Left cardiac atrium (tissue), 4 donors: ENCODE data around the gene WNK1. TPM values are rescaled to one million over a fixed set of nuclear protein-coding genes. Genes with fewer than 3 reads are reported as not detected.
"Not testable (repeated sequence)": the region's sequence is repeated elsewhere in the genome, so short reads cannot be mapped to it uniquely, and the experiment has no call there.

Experiments
- ATAC-seq, 2 donors: fragments of 200-7000 bp; cut with Tn5 transposase; one replicate each; pipeline ENCODE4 v1.9.1; 2020; ENCODE audit warnings: mild to moderate bottlenecking in 2 of 2, moderate library complexity in 2 of 2
- DNase-seq: peaks from one replicate; pipeline ENCODE4 v3.0.0-alpha.2; 2020
- intact Hi-C, 2 donors: fragments of 100-400 bp; cut with DNase I; formaldehyde crosslinking; loops; one replicate each; pipeline versions ENCODE4 v1.14.1 to v1.15.1; 2022 to 2023
- long read RNA-seq: library from polyadenylated mRNA; unstranded; transcript quantifications from one replicate; pipeline ENCODE4 v2.0.0, GENCODE V29; 2021
- total RNA-seq, 2 donors: library from RNA; stranded (reverse); fragmentation: NEBNext Ultra II Directional; extraction: Animal tissue kit (Norgen Biotek cat#: 25700); gene quantifications; one replicate each; pipeline ENCODE4 v1.2.1, GENCODE V29; 2021
- donor health status: DM: no; HTN: yes; CAD: no.
- donor health status: DM: no; HTN: yes; CAD: no; lungs with severe emphysema.
- donor health status: DM: yes; HTN: yes; CAD: no.
- donor health status: Dilated cardiomyopathy.

Gene WNK1
- 100 to 1,000 TPM; 251 to 255 TPM for total RNA-seq
- long read RNA-seq, partial matches to known transcripts = 78 of 108 reads
- long read RNA-seq, other reads (novel, unspliced or antisense) = 29 of 108 reads

DNA sequence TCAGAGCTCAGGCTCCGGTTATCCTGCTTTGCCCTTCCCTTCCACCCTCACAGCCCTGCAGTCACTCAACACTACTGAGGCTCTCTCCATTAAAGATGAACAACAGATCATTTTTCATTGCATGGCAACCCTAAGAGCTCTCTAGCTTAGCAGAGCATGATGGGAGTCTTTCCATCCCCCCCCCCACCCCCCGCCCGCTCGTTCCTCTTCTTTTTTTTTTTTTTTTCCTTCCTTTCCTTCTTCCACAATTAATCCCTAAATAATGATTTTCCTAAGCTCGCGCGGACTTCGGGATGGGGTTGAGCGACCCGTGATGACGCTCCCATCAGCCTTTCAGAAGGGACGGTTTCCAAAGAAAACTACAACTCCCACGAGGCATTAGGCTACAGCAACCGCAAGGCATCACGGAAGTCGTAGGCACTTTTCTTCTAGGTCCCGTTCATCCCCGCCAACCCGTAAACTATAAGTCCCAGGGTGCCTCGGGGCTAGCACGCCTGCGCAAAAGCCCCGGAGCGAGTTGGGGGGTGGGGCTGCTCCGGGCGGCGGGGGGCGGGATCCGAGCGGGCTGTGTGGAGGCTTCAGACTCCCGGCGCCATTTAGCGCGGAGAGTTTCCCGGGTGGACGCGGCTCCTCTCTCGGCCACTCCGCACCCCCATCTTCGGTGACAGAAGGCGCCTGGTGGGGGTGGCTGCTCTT lies at the start of gene WNK1:
TSS of gene WNK1 (plus strand) at position 581 of the 696 bp plus-strand sequence. CDS start 987 bp downstream, outside the sequence.
- peak; percentile 97 for DNase-seq
- intact Hi-C loops = loop anchor here (1.0 to 10.0 kb wide), 4 partner anchors 53 to 182 kb away; no protein-coding TSS in a partner anchor
- peak; percentile 92 to 93 for ATAC-seq

DNA sequence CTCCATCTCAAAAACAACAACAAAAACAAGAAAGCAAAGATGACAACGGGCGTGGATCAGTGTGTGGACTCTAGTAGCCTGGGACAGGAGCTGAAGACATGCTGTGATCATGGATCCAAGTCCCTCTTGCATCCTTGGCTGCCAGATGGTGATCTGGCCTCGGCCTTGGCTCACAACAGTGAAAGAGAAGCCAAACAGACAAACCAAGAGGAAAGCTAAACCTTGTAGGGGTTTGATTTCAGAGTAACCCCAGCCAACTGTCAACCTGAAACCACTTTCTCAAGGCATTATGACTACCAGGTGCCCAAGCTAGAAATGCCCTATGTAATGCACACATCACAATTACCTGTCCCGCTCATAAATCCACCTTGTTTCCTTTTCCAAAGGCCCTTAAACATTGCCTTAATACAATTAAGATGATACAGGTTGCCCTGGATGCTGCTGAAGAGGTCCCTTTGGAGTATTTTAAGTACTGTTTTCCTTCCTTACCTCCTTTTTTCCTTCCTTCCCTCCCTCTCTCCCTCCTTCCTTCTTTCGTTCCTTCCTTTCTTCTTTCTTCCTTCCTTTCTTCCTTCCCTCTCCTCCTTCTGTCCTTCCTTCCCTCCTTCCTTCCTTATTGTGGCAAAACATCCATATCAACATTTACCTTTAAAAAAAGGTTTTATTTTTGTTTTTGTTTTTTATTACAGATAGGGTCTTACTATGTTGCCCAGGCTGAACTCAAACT lies 47.7 kb upstream of the WNK1 start:
- ATAC-seq (no peak), DNase-seq (no peak)
- intact Hi-C loops = no loop called here

DNA sequence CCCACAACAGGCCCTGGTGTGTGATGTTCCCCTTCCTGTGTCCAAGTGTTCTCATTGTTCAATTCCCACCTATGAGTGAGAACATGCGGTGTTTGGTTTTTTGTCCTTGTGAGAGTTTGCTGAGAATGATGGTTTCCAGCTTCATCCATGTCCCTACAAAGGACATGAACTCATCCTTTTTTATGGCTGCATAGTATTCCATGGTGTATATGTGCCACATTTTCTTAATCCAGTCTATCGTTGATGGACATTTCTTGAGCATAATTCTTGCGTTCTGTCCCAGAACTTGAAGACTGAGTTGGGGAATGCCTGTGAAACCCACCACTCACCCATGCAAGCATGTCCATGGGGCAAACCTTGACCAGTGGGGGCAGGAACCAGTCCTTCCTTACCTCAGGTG lies 44.3 kb upstream of the WNK1 start:
- ATAC-seq, DNase-seq, intact Hi-C loops: not testable (repeated sequence)

DNA sequence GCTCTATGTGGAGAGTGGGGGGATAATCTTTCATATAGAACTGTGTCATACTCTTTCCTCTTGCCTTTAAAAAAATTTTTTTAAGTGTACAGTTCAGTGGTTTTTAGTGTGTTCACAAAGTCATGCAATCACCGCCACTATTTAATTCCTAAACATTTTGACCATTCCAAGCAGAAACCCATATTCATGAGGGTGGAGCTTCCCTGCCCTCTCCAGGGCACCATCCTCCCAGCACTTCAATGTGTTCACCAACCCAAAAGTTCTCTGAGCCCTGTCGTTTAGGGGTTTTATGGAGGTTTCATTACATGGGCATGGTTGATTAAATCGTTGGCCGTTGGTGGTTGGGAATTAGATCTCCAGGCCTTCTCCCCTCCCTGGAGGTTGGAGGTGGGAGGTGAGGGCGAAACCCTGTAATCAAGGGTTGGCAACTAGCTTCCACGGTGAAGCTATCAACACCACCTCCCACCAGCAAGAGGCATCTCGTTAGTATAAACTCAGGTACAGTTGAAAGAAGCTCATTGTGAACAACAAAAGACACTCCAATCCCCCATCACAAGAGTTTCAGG lies 42.8 kb upstream of the WNK1 start:
- intact Hi-C loops = loop anchor here in 1 of 2 donors (5.0 kb wide), 1 partner anchor 47 kb away; the partner anchor contains the start of gene NINJ2
- no peak for ATAC-seq
- DNase-seq = no peak

DNA sequence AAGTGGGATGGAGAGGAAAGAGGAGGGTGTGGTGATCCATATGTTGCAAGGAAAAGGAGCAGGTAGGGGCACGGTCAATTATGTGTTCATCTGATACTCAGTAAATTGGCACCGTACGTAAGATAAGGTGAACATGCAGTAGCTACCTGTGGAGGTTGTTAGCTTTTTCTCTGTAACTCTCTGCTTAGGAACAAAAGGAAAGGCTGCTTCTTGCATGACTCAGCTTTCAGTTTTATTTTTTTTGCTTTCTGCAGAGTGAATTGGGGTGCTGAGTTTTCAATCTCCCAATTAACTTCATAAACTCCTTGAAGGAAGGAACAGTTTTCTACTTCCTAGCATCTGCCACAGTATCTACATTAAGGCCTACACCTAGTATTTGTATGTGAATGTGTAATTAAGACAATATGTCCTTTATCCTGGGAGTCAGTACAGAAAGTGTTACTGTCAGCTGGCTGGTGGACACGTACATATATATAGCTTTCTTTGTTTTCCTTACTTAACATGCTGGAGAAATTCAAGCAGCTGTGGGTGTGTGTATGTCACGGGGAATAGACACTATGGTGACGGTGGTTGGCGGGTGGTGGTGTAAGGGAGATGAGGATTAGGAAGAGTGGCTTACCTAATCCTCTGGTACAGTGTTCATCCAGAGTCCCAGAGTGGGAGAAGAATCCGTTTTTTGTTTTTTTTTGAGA lies 40.1 kb upstream of the WNK1 start:
- intact Hi-C loops = loop anchor here in 1 of 2 donors (5.0 kb wide), 1 partner anchor 50 kb away; the partner anchor contains the start of gene NINJ2
- no peak for DNase-seq
- ATAC-seq = no peak

DNA sequence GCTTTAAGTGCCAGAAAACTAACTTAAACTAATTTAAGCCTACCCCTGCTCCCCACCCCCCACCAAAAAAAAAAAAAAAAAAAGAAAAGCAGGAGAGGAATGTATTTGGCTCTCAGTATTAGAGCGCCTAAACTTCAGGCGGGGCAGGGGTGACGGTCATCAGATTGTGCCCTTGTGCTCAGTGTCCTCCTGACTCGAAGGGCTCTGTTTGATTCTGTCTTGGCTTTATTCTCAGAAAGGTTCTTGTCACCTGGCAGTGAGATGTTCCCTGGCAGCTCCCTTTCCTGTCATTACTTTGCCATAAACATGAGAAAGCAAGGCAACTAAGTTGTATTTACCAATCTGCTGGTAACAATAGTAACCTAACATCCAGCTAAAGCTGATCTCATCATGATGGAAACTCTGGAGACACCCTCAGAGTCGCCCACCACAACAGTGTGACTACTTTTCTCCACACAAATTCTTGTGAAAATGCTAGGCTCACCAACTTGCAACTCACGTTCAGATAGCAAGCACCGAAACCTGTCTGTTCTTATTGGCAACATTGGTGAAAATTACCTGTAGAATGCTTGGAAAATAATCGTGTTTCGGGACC lies 39.0 kb upstream of the WNK1 start:
- DNase-seq (no peak), ATAC-seq (no peak)
- intact Hi-C loops = loop anchor here in 1 of 2 donors (5.0 kb wide), 1 partner anchor 51 kb away; the partner anchor contains the start of gene NINJ2

DNA sequence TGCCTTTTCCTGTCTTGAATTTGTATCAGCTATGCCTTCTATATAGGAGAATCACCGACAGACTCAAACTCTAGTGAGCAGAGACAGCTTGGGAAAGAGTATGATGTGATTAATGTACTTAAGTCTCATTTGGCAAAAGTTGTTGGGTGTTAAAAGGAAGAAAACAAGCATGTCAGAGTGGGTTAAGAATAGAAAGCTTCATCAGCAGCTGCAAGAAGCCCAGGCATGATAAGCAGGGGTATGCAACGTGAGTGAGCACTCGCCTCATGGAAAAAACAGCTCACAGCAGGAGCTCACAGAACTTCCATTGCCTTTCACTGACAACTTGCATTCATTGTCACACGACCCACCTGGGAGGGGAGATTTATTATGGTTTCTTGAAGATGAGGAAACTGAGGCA lies 35.9 kb upstream of the WNK1 start:
- intact Hi-C loops = no loop called here
- ATAC-seq = peak; percentile 29 to 75
- peak; percentile 75 for DNase-seq

DNA sequence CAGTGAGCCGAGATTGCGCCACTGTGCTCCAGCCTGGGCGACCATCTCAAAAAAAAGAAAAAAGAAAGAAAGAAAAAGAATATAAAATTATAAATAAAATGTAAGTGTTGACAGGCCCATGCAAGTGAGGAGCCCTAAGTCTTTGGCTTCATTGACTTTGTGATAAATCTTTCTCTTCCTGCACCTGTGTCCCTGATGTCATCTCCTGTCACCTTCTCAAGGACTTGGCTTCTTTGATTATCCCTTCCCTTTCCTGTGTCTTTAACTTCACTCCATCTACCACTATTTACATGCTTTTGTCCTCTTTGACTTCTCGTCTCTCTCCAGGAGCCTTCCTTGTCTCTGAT lies 33.6 kb upstream of the WNK1 start:
- intact Hi-C loops = no loop called here
- no peak for ATAC-seq
- no peak for DNase-seq

DNA sequence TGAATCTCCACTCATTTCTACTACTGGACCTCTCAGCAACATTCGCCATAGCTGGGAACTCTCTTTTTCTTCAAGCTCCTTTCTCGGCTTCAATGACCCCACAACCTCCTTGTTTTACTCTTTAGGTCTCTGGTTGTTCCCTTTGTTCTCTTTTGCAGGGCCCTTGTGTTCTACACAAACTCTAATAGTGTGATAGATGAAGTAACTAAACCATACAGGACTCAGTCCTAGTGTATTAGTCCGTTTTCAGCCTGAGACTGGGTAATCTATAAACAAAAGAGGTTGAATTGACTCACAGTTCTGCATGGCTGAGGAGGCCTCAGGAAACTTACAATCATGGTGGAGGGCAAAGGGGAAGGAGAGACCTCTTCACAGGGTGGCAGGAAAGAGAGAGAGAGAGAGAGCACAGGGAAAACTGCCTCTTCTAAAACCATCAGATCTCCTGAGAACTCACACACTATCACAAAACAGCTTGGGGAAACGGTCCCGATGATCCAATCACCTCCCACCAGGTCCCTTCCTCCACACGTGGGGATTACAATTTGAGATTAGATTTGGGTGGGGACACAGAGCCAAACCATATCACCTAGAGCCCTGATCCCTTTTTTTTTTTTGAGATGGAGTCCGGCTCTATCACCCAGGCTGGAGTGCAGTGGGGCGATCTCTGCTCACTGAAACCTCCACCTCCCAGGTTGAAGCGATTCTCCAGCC lies 32.0 kb upstream of the WNK1 start:
- DNase-seq = no peak

DNA sequence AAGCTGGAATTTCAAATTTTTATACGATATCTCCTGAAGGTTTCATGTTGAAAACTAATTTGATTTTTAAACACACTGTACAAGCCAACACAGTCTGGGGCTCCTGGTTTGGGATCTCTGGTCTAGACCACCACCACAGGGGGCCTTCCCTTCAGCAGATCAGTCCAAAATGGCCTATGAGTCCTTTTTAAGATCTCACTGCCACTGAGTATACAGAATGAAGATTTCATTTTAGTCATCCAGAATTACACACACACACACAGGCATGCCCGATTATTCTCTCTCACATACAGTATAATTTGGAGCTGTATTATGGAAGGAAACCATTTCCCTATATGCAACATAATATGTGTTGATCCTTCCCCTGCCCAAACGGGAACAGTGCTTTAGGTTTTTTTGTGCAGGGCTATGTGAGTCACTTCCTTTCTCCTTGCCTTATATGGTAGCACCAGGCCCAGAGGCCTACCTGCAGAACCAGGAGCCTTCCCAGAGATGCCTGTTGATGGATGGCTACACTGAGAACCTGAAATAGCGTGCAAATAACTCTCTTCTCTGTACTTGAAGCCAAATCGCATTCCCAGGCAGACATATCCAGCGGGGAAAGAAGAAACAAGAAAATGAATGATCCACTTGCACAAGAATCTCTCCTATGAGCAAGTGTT lies 28.1 kb upstream of the WNK1 start:
- intact Hi-C loops = no loop called here
- ATAC-seq (peak in 1 of 2 donors; percentile 34), DNase-seq (no peak)

More for the DNA sequence above, 32.0 kb upstream of the WNK1 start:
- ATAC-seq = no peak
- intact Hi-C loops = no loop called here

DNA sequence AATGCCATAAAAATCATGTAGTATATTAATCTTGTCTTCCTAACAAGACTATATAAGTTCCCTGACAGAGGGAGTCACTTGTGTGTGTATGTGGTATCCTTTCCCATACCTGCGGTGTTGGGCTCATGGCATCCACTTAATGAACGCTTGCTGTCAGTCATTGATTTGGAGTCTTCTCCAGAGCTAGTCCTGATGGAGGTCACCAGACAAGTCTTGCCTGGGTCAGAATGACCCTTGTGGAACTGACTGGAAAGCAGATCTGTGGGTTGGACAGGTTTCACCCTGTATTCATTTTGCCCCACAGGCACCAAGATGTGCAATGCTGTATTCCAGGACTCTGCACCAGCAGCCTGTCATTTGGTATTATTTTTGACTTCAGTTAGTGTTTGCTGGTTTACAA lies 27.3 kb upstream of the WNK1 start:
- intact Hi-C loops = loop anchor here in 1 of 2 donors (5.0 kb wide), 1 partner anchor 133 kb away; no protein-coding TSS in a partner anchor
- no peak for ATAC-seq
- DNase-seq = no peak

DNA sequence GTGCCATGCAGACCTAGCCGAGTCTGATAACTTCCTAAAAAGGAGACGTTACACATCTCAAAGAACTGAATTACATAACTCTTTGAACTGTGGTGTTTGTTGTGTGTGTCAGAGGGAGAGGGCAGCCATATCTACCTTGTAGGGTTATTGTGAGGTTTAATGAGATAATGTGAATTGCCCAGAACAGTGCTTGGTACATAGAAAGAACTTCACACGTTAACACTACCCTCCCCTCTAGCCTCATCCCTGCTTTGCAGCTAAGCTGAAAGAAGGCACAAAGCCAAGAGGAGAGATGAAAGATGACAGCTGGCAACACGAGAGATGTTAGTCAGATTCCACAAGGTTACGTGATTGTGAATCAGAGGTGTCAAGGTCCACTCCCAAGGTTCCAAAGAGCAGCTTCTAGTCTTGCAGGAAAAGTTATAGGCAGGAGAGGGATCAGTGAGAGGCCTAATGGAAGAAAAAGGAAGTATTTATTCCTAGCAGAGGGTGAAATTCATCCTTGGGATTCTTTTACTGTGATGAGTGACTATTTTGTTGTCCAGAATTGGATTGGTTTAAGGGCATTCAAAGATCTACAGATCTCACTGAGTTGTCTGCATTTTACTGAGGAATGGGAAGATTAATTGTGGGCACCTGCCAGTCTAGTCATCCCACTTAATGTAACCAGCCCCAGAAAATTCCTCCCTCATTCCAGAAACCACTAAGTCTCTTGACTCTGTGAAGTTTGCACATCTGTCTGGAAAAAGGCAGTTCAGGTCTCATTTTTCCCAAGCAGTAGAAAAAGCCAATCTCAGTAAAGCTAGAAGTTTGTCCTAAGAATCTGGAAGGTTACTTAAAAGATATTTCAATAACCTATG lies 25.9 kb upstream of the WNK1 start:
- ATAC-seq = peak; percentile 87 to 97
- DNase-seq = no peak
- intact Hi-C loops = loop anchor here in 1 of 2 donors (5.0 kb wide), 1 partner anchor 134 kb away; no protein-coding TSS in a partner anchor

DNA sequence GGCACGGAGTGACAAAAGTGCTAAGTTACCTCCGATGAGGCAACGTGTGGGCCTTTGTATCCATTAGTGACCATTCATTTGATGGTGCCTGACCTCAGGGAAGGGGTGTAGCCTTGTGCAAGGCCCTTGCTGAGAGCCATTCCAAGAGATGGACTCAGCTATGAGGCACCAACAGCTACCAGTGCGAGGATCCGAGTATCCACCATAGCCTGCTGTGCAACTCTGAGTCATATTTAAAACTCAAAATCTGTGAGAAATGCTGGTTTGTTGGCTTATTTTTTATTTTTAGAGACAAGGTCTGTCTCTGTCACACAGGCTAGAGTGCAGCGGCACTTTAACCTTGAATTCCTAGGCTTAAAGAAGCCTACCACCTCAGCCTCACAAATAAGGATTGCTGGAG lies 25.1 kb upstream of the WNK1 start:
- intact Hi-C loops = loop anchor here in 1 of 2 donors (5.0 kb wide), 1 partner anchor 135 kb away; no protein-coding TSS in a partner anchor
- no peak for DNase-seq
- ATAC-seq = no peak

DNA sequence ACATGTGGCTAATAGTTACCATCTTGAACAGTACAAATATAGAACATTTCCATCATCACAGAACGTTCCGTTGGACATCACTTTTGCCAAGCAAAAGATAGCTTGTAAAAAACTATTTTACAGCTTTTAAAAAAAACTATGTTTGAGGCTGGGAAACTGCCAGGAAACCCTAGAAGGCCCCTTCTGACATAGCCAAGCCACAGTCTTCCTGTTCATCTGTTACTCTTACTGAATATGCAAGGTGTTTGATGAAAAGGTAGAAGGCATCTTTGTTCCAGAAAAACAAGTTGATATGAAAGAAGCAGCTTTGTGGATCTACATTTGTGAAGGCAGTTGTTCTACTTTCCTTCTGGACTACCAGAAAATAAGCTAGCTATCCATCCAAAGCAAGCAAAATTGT lies 23.6 kb upstream of the WNK1 start:
- no peak for DNase-seq
- ATAC-seq = no peak
- intact Hi-C loops = loop anchor here in 1 of 2 donors (5.0 kb wide), 1 partner anchor 136 kb away; no protein-coding TSS in a partner anchor

DNA sequence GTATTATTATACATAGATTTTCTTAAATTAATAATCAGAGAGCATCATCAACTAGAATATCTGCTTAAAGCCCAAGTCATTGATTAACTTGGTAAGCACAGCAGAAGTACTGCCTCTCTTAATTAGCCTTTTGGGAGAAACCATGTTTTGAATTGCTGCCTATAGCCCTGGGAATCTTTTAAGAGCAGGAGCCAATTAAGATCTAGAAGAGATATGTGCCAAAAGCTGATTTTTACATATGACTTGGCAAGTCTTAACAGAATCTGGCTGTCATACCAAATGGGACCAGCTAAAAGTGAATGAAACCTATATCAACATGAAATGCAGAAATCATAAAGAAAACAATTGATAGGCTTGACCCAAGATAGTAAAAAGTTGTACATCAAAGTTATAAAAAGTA lies 23.2 kb upstream of the WNK1 start:
- intact Hi-C loops = loop anchor here in 1 of 2 donors (5.0 kb wide), 1 partner anchor 137 kb away; no protein-coding TSS in a partner anchor
- DNase-seq = no peak
- ATAC-seq = no peak

DNA sequence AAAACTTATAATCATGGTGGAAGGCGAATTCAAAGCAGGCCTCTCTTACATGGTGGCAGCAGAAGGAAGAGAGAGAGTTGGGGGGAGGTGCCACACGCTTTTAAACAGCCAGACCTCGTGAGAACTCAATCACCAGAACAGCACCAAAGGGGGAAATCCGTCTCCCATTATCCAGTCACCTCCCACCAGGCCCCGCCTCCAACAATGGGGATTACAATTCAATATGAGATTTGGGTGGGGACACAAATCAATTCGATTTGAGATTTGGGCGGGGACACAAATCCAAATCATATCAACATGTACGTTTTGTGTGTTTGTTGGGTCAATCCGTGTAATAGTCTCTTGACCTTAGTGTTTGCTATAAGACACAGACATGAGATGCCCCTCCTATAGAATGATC lies 21.8 kb upstream of the WNK1 start:
- DNase-seq = no peak
- intact Hi-C loops = no loop called here
- no peak for ATAC-seq
